HL-60/S4 (cell line): Measurements from ENCODE around the gene NDRG4.

Experiments used
- in situ Hi-C: fragments of 300-500 bp; cut with MboI; formaldehyde crosslinking; loops from 2 replicates; pipeline ENCODE4 v1.14.3; 2022; ENCODE audit warnings: low sequenced_read_pairs

The NDRG4 gene

DNA sequence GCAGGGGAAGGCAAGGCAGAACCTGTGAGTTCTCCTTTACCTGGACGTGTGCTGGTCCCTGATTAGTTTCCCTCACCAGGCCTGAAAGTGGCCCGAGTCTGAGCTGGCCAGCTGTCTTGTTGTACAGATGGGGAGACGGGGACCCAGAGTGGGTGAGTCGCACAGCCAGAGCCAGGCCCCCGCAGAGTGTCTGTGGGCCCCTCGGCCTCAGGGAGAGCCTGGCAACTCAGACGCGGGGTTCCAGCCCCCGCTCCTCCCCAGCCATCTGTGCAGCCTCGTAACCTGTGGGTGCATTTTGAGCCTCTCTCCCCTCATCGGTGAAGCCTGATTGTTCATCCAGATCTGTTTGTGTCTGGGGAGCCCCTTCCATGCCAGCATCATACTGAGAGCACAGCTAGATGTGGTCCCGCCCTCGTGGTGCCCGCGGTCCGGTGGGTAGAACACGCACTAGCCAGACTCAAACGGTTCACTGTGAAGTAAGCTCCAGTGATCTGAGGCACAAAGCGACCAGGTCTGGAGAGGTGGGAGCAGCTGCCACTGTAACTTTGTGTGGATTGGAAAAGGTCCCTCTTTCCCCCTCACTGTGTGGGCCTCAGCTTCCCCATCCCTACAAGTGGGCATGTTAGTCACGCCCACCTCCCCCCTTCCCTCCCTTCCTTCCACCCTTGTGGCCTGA, 6.0 kb upstream of the NDRG4 start:
- in situ Hi-C loops: loop anchor here (5.0 kb wide), 1 partner anchor 162 kb away; no protein-coding TSS in a partner anchor

DNA sequence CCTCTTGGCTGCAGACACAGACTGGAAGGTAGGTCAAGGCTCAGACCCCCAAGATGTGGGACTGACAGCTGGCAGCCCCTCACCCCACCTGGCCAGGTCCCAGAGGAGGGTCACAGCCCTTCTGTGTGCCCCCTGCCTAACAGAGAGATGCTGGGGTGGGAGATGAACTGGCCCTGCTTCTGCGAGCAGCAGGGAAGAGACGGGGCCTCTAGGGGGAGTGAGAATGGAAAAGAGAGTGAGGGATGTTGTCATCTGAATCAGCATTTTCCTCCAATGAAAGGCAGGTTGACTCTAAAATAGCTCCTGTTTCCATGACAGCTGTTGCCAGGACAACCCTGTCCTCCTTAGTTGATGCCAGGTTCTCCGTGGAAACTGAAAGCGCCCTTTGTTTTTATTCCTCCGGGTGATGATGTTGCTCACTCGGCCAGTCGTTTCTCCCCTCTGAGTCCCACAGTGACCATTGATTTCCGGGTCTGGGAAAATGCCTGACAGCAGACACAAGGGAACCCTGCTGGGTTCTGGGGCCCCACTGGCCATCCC, 4.9 kb upstream of the NDRG4 start:
- in situ Hi-C loops: loop anchor here (5.0 kb wide), 1 partner anchor 163 kb away; no protein-coding TSS in a partner anchor

DNA sequence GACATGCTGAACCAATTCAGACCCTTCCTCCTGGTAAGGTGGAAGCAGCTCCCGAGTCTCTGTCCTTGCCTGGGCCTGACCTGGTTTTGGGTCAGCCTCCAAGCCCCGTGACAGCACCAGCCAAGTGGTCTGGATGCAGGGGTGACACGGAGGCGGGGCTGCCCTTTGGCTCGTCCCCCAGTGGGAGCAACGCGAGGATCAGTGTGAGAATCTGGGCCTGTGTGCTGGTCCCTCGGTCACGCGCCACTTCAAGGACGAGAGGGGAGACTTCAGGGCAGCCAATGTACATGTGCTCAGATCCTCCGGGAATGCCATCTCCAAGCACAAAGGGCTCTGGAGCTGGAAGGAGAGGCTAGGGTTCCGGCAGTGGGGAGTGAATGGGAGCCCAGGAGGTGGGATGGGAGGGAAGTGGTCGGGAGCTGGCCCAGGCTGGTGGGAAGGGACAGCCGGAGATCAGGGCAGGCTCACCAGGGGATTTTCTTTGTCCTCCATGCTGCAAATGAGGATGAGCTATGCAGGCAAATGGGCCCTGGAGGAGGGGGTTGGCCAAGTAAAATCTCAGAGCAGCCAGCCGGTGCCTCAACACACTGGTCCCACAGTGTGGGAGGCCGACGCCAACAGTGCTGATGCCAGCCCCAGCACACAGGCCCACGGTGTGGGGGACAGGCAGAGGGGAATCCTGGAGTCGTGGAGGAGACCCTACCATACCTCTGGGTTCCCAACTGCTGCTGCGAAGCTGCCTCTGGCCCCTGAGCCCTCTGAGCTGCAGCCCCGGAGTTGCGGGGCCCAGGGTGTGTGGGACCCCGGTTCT, 4.2 kb upstream of the NDRG4 start:
- in situ Hi-C loops: no loop called here

DNA sequence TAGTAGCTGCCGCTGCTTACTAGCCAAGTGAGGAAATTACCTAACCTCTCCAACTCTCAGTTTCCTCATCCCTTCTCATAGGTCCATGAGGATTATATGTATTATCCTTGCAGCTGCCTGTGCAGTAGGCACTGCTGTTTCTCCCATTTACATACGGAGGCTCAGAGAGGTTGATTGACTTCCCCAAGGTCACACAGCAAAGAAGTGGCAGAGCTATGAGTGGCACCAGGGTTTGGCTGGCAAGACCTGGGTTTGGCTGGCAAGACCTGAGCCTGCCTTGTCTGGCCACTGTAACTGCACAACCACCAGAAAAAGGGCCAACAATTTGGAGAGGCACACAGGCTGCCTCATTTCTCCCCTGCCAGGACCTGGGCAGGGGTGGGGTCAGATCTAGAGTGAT, 2.5 kb upstream of the NDRG4 start:
- in situ Hi-C loops: no loop called here

DNA sequence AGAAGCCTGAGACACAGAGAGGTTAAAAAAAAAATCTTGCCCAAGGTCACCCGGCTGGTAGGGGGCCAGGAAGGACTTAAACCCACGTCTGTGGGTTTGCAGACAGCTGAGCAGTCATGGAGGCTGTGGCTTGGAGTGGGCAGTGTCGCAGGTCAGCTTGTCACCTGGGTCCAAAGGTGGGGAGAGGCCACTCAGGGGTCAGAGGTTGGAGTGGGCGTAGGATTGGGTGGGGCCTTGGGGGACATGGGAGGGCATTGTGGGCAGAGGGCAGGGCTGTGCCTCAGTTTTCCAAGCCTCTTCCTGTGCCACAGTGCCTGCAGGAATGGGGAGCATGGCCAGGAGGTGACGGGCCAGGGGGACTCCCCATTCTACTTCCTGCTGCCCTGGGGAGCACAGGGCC, 2.0 kb upstream of the NDRG4 start:
- in situ Hi-C loops: no loop called here

DNA sequence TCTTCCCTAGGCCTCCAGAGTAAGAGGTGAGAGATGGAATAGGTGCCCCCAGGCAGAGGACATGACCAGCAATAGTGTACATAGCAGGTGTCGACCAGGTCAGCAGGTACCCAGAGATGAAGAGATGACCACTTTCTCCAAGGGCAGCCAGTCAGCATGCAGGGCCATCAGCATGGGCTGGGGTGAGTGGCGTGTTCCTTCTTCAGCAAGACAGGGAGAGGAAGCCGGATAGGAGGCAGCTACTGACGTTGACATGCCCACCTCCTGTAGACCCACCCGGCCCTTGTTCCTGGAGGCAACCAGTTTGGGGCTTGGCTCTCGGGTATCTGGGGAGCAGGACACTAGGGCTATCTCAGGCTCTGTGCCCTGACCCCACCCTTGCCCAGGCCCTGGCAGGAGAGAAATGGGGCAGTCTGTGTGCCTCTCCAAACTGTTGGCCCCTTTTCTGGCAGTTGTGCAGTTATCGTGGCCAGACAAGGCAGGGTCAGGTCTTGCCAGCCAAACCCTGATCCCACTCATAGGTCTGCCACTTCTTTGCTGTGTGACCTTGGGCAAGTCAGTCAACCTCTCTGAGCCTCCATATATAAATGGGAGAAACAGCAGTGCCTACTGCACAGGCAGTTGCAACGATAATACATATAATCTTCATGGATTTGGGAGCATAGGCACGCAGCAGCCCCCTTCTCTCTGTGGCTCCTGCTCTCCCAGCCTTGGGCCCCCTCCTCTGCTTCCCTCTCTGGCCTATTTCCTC, 1.4 kb upstream of the NDRG4 start:
- in situ Hi-C loops: no loop called here

DNA sequence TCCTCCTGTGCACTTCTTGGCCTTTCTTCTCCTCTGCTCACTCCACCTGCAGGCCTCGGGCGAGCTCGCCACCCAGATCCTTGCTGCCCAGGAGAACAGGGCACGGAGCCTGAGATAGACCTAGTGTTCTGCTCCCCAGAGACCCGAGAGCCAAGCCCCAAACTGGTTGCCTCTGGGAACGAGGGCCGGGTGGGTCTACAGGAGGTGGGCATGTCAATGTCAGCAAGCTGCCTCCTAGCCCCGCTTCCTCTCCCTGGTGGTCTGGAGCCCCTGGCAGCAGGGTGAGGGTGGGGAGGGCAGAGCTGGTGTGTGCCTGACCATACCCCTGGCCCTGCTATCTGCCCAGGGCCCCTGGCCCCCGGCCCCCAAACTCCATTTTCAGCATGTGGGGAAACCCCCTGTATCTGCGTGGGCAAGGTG, 841 bp upstream of the NDRG4 start:
- in situ Hi-C loops: no loop called here

DNA sequence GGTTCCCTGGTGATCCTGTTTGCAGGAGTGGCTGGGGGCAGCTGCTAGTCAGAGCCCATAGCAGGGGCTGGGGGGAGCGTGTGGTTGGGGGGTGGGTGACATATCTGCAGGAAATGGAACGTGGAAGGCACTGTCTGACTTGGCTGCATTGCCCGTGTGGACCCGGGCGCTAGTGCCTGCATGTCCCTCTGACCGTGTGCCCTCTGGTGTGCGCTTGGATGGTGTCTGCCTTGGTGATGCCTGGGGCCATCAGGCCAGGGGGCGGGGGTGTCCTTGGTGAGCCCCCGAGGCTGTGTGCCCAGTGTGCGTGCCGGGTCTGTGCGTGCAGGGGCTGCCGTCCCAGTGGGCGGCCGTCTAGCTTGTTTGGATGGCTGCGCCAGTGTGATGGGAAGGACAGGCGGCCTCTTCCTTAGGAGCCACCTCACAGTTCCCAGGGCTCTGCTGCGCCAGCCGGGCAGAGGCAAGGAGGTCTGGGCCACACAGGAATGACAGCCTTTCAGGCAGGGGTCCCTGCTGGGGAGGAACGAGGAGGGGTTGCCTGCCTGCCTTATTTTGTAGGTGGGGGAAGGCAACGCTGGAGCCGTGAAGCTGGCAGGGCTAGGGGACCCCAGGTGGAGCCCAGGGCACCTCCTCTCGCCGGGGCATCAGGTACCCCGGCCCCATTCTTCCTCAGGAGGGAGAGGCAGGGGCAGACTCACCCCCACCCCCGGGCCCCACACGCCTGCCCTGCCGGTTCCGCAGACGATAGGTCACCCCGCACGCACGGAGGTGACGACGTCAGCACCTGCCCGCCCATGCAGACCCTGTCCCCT, 693 bp downstream of the NDRG4 start:
- in situ Hi-C loops: no loop called here

DNA sequence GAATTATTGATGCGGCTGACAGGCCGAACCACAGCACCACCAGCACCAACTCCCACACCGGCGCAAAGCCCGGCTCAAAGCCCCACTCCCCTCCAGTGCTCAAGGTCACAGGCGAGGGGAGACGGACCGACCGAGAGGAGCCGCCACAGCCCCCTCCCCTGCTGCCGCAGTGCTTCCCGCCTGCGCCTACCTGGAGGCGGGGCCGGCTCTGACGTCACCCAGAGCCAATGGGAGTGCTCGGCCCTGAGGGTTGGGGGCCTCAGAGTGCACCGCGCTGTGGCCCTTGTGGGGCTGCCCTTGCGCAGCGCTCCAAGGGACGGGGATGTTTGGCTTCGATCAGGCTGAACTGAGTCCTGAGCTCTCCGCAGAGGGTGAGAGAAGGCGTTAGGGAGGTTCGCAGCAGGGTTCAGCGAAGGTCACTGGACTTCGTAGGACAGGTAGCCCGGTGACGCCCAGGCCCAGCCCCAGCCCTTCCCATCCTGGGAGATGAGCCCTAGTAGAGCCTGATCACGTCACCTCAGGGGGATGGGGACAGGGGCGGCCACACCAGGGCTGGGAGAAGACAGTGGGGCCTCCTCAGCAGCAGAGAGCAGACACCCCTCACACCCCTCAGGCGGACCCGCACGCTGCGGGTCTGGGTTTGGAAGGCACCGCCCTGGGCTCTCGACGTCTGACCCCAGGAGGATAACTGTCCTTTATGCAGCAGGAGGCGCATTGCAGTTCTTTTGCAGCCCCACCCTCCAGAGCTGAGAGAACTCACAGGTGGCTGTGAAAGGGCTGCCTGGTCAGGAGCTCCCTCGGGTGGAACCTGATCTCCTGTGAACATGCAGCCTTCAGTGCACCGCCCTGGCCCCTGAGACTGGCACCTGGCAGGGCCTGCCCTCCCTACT, 1.5 kb downstream of the NDRG4 start:
- in situ Hi-C loops: no loop called here

DNA sequence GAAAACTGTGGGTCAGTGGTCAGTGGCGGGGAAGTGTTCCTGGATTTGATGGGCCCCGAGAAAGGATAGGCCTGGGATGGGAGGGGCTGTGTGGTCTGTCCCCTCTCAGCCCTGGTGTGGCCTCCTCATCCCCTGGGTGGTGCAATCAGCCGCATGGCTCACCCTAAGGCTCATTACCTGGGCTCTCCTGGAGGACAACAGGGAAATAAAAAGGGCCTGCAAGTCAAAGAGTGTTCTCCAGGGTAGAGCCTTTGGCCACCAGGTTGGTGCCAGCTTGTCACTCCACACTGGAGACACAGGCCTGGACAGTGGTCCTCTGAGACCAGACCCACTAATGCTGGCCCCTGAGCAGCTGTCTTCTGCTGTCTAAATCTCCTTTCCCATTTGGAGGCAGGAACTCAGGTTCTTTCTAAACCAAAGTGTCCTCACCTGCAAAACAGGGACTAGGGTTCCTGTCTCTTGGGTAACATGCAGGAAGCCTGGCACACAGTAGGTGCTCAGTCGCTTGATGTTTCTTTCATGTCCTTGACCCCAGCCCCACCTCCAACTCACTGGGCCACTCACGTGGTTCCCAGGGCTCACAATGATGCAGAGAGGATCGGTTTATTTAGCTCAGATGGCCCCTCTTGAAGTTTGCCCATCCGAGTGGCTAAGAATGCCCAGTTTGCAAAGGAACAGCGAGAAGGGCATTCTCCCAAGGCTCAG, 2.4 kb downstream of the NDRG4 start:
- in situ Hi-C loops: no loop called here

DNA sequence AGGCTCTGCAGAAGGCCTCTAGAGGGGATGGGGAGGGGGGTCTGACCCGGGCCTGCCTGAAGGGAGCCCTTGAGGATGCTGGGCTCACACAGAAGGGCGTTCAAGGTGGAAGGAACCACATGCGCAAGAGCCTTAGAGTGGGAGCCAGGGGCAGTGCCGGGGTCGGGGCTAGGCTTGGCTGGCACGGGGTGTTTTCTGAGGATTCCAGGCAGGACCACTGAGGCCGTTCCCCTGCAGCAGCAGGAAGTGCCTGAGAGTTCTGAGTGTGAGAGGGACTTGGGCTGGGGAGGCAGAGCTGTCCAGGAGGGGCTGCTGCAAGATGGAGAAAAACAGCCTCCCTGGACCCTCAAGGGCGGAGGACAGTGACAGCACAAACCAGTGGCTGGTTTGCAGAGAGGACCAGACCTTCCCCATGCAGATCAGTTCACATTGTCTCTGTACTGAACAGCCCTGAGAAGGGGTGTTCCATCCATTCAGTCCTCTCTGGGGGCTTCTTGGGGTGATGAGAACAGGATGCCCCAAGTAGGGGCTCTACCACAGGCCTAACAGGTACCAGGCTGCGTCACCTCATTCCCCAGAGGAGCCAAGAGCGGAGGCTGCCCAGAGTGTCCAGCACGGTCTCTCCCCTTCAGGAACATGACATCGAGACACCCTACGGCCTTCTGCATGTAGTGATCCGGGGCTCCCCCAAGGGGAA, 3.4 kb downstream of the NDRG4 start:
- in situ Hi-C loops: no loop called here

DNA sequence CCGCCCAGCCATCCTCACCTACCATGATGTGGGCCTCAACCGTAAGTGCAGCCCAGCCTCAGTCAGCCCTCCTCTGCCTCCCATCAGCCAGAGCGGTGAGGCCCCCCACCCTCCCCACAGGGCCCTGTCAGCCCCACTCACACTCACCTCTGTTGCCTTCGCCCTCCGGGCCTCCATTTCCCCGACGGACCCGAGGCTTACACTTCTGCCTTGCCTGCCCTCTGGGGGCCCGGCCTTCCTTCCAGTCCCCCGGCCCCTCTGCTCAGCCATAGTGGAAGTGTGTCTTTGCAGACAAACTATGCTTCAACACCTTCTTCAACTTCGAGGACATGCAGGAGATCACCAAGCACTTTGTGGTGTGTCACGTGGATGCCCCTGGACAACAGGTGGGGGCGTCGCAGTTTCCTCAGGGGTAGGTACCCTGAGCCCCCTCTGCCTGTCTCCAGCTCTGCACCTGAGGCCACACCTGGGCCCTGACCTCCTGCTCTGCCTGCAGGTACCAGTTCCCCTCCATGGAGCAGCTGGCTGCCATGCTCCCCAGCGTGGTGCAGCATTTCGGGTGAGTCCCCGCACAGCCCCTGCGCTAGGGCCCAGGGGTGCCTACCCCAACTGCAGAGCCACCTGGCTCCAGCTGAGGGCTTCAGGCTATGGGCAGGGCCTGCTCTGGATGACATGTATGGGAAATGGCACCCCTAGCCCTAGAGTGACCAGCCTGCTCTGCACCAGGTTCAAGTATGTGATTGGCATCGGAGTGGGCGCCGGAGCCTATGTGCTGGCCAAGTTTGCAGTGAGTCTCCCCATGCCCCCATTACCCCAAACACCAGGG, 4.1 kb downstream of the NDRG4 start:
- in situ Hi-C loops: no loop called here

DNA sequence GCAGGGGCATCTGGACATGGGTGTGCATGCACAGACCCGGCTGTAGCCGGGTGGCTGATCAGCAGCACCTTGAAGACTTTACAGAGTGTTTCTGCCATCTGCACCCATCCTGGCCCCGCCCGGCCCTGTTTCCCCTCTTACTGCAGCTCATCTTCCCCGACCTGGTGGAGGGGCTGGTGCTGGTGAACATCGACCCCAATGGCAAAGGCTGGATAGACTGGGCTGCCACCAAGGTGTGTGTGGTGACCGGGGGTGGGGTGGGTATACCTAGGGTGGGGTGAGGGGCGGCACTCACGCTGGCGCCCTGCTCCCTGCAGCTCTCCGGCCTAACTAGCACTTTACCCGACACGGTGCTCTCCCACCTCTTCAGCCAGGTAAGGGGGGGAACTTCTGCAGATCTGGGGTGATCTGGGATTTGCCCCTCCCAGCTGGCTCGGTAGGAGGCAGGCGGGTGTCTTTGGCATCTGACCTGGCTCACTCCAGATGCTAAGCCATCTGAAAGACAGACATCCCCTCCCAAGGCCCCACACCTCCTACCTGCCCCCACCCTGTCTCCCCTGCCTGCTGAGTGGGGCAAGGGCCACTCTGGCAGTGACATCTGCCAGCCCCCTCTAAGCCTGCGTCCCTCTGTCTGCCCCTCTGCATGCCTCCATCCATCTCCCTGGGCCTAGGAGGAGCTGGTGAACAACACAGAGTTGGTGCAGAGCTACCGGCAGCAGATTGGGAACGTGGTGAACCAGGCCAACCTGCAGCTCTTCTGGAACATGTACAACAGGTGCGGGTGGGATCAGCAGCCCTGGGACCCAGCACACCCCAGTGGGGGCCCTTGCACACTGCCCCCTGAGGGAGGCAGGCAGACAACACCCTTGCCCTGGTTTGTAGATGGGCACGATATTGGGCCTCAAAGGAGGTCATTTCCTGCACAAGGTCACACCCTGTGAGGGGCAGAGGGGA, 6.6 kb downstream of the NDRG4 start:
- in situ Hi-C loops: no loop called here

DNA sequence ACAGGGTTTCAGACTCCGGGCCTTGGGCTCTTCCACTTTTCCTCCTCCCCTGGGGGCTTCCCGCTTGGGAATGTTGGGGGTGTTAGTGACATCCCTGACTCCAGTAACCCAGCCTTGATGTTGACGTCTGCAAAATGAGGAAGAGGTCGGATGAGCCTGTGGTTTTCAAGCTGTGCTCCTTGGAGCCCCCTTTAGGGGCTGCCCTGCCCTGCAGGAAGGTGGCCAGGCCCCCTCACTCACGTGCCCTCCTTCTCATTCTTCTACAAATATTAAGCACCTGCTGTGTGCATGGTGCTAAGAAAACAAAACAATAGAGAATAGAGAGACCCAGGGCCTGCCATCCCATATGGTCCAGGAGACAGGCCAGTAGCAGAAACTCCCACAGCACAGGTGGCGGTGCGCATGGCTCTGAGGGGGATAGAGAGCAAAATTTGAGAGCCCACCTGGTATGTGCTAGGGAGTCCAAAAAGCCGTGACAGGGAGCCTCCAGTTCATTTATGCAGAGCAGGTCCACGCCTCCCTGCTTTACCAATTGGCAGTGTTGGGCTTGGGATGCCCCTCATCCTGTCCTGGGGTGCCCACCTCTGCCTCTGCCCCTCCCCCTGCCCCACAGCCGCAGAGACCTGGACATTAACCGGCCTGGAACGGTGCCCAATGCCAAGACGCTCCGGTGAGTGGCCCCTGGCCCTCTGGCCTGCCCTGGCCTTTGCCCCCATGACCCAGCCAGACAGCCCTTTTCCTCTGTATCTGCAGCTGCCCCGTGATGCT, 7.4 kb downstream of the NDRG4 start:
- in situ Hi-C loops: no loop called here

DNA sequence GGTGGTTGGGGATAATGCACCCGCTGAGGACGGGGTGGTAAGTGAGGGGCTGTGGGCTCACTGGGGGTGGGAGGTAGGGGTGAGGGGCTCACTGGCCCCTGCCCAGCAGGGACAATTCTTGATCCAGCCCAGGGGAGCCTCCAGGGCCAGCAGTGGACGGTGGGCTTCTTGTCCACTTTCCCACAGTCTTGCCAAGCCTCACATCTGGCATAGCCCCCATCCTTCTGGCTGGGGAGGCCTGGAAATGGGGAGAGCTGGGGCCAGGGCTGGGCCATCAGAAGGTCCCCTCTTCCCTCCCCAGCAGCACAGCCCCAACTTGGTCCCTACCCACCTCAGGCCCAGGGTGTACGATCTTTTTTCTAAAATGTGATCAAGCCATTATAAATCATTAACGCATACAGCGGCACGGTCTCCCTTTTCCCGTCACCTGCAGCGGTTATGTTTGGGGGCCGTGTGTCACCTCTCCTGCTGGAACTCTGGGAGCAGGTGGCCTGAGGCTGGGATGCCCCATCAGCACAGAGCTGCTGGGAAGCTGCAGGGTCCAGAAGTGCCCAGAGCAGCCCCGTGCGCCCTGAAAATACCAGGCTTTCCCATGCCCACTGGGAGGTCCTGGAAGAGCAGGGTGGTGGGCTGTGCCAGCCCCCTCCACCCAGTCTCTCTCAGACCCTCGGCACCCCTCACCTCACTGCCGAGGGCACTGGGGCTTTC, 8.2 kb downstream of the NDRG4 start:
- in situ Hi-C loops: no loop called here
